HG02870 (cell line): ENCODE results near the gene ETV6.
"Not testable (repeated sequence)": the region's sequence is repeated elsewhere in the genome, so short reads cannot be mapped to it uniquely, and the experiment has no call there.

Experiments
- ATAC-seq: cut with Tn5 transposase; IDR thresholded peaks from one replicate; pipeline ENCODE4 v1.9.1; 2021; ENCODE audit warnings: mild to moderate bottlenecking, moderate library complexity; ENCODE audit not compliant: unreplicated experiment

Gene ETV6

GRCh38 chr12:11649413-11650285 lies at the start of gene ETV6:
Gene ETV6, plus strand, starts transcription at chr12:11649674. Its CDS starts 454 bp downstream, at chr12:11650128.
- peak; percentile 44 for ATAC-seq

- no peak for ATAC-seq
These were observed 49.3 kb upstream of the ETV6 start for GRCh38 chr12:11600199-11600598.

- ATAC-seq: no peak
These were observed 47.8 kb upstream of the ETV6 start for GRCh38 chr12:11601647-11602046.

- no peak for ATAC-seq
These were observed 42.0 kb upstream of the ETV6 start for GRCh38 chr12:11607313-11608081.

- ATAC-seq: no peak
These were observed 40.4 kb upstream of the ETV6 start for GRCh38 chr12:11609045-11609444.

- no peak for ATAC-seq
These were observed 34.0 kb upstream of the ETV6 start for GRCh38 chr12:11615481-11615880.

GRCh38 chr12:11618046-11618445 lies 31.4 kb upstream of the ETV6 start:
- no peak for ATAC-seq

GRCh38 chr12:11621797-11622423 lies 27.6 kb upstream of the ETV6 start:
- ATAC-seq: no peak

GRCh38 chr12:11622876-11623281 lies 26.6 kb upstream of the ETV6 start:
- no peak for ATAC-seq

- no peak for ATAC-seq
These were observed 26.1 kb upstream of the ETV6 start for GRCh38 chr12:11623382-11623781.

GRCh38 chr12:11624116-11624515 lies 25.4 kb upstream of the ETV6 start:
- ATAC-seq: no peak

GRCh38 chr12:11627709-11628108 lies 21.8 kb upstream of the ETV6 start:
- ATAC-seq: not testable (repeated sequence)

GRCh38 chr12:11628353-11628752 lies 21.1 kb upstream of the ETV6 start:
- no peak for ATAC-seq

GRCh38 chr12:11630046-11630706 lies 19.3 kb upstream of the ETV6 start:
- ATAC-seq: no peak

GRCh38 chr12:11631288-11631687 lies 18.2 kb upstream of the ETV6 start:
- ATAC-seq: no peak

- not testable (repeated sequence) for ATAC-seq
These were observed 17.6 kb upstream of the ETV6 start for GRCh38 chr12:11631881-11632280.

GRCh38 chr12:11633968-11634367 lies 15.5 kb upstream of the ETV6 start:
- no peak for ATAC-seq

- no peak for ATAC-seq
These were observed 14.1 kb upstream of the ETV6 start for GRCh38 chr12:11635341-11635740.

- ATAC-seq: no peak
These were observed 11.1 kb upstream of the ETV6 start for GRCh38 chr12:11638315-11638916.

GRCh38 chr12:11639454-11639853 lies 10.0 kb upstream of the ETV6 start:
- ATAC-seq: no peak

- no peak for ATAC-seq
These were observed 8.0 kb upstream of the ETV6 start for GRCh38 chr12:11641522-11641921.
